Endothelial cell of umbilical vein (primary cell): ENCODE results near the gene CIDEB. TPM values are rescaled to one million over a fixed set of nuclear protein-coding genes. Genes with fewer than 3 reads are reported as not detected.

Experiments
- BruUV-seq: library from RNA; stranded (reverse); fragments of 400-500 nt; replicated peaks from 2 replicates; lab custom pipeline; 2021; lab: Mats Ljungman, UMichigan
- CTCF ChIA-PET: fragments of 300-600, 350-600 bp; sonication (Branson Sonifier 250); formaldehyde crosslinking; loops from one replicate; lab custom pipeline; 2021; ENCODE audit warnings: antibody characterized with exemption, inconsistent platforms; lab: Charles Lee
- POLR2A ChIA-PET: fragments of 300-600, 350-600 bp; sonication (Branson Sonifier 250); formaldehyde crosslinking; loops from one replicate; lab custom pipeline; 2021; ENCODE audit warnings: antibody characterized with exemption, inconsistent platforms; lab: Charles Lee
- DNase-seq: peaks from one replicate; pipeline ENCODE4 v3.0.0-alpha.2; 2011; ENCODE audit warnings: low read depth, low spot score
- FAIRE-seq: peaks from 2 replicates; lab custom pipeline; 2011; peaks lifted over from hg19 to GRCh38; lab: Jason Lieb, UNC
- H2AFZ ChIP-seq: 2 replicates; pipeline ENCODE4 v1.6.0; 2012; ENCODE audit warnings: low read depth, low read length, control low read depth, inconsistent platforms
- H3K27ac ChIP-seq: 2 replicates; pipeline ENCODE4 v1.5.1; 2011; ENCODE audit warnings: low read depth, mild to moderate bottlenecking, control low read depth, low read length, moderate library complexity; ENCODE audit not compliant: insufficient read depth
- H3K27me3 ChIP-seq, 2 experiments: 2 replicates each; pipeline versions ENCODE4 v1.6.0 to v1.6.1; 2011; ENCODE audit warnings: low read length in 2 of 2, mixed read lengths in 1 of 2; ENCODE audit not compliant: control insufficient read depth in 2 of 2, insufficient read depth in 2 of 2
- H3K36me3 ChIP-seq, 2 experiments: 2 replicates in 1 of 2; 3 replicates in 1 of 2; pipeline ENCODE4 v1.5.1; 2011; ENCODE audit warnings: low read length in 2 of 2, mild to moderate bottlenecking in 1 of 2, moderate library complexity in 1 of 2; ENCODE audit not compliant: control insufficient read depth in 2 of 2, insufficient read depth in 2 of 2; ENCODE audit errors: extremely low read depth in 1 of 2
- H3K4me1 ChIP-seq: 3 replicates; pipeline ENCODE4 v1.5.1; 2011; ENCODE audit warnings: mild to moderate bottlenecking, low read length; ENCODE audit not compliant: control insufficient read depth, insufficient read depth; ENCODE audit errors: extremely low read depth
- H3K4me2 ChIP-seq: 2 replicates; pipeline ENCODE4 v1.6.1; 2011; ENCODE audit warnings: low read length, control low read depth, mixed read lengths; ENCODE audit not compliant: insufficient read depth
- H3K4me3 ChIP-seq, 3 experiments: fragments of 200-600 bp in 1 of 3; sonication (generic), shearing (Covaris generic) in 1 of 3; replicated peaks in 1 of 3; 2 replicates each; pipeline ENCODE4 v1.5.1; 2011 to 2016; ENCODE audit warnings: control low read depth in 3 of 3, low read length in 3 of 3, mild to moderate bottlenecking in 2 of 3, inconsistent platforms in 1 of 3, low read depth in 1 of 3, moderate library complexity in 1 of 3; ENCODE audit not compliant: insufficient read depth in 1 of 3
- H3K79me2 ChIP-seq: 2 replicates; pipeline ENCODE4 v1.6.0; 2012; ENCODE audit warnings: low read length, inconsistent platforms; ENCODE audit not compliant: control insufficient read depth, insufficient read depth
- H3K9ac ChIP-seq: replicated peaks from 2 replicates; pipeline ENCODE3; 2011; ENCODE audit warnings: low read length, control low read depth; ENCODE audit not compliant: insufficient read depth; ENCODE audit errors: extremely low read depth
- H3K9me1 ChIP-seq: replicated peaks from 3 replicates; pipeline ENCODE4 v1.6.0; 2011; ENCODE audit warnings: mild to moderate bottlenecking, low read length; ENCODE audit not compliant: control insufficient read depth, insufficient read depth; ENCODE audit errors: extremely low read depth
- H3K9me3 ChIP-seq: replicated peaks from 2 replicates; pipeline ENCODE4 v1.5.1; 2012; ENCODE audit warnings: low read length, inconsistent platforms; ENCODE audit not compliant: control insufficient read depth, insufficient read depth
- H4K20me1 ChIP-seq: replicated peaks from 2 replicates; pipeline ENCODE3; 2011; ENCODE audit warnings: mild to moderate bottlenecking, low read length; ENCODE audit not compliant: control insufficient read depth, insufficient read depth; ENCODE audit errors: extremely low read depth
- CTCF ChIP-seq, 2 donors: IDR thresholded peaks; 1 replicate in 1 of 2; 2 replicates in 1 of 2; pipeline ENCODE4 v1.5.1; 2011; ENCODE audit warnings: low read length in 2 of 2, mild to moderate bottlenecking in 2 of 2, moderate library complexity in 2 of 2, control low read depth in 1 of 2, inconsistent platforms in 1 of 2, low read depth in 1 of 2; ENCODE audit not compliant: insufficient read depth in 1 of 2; ENCODE audit errors: extremely low read depth in 1 of 2
- EZH2 ChIP-seq: IDR thresholded peaks from 2 replicates; pipeline ENCODE4 v1.6.1; 2012; ENCODE audit warnings: borderline replicate concordance, low read depth, mild to moderate bottlenecking, moderate library complexity, low read length, inconsistent platforms; ENCODE audit not compliant: severe bottlenecking
- FOS ChIP-seq: IDR thresholded peaks from 2 replicates; pipeline ENCODE4 v1.6.1; 2011; ENCODE audit warnings: mild to moderate bottlenecking, low read length, moderate library complexity, borderline replicate concordance; ENCODE audit not compliant: insufficient read depth
- GATA2 ChIP-seq: IDR thresholded peaks from 2 replicates; pipeline ENCODE4 v1.7.0; 2011; ENCODE audit warnings: low read depth, mild to moderate bottlenecking, moderate library complexity, mixed read lengths, low read length; ENCODE audit not compliant: insufficient read length, insufficient read depth
- JUN ChIP-seq: IDR thresholded peaks from 2 replicates; pipeline ENCODE4 v1.6.1; 2011; ENCODE audit warnings: borderline replicate concordance, low read depth; ENCODE audit not compliant: insufficient read length, insufficient read depth
- MAX ChIP-seq: IDR thresholded peaks from 2 replicates; pipeline ENCODE4 v1.6.1; 2011; ENCODE audit not compliant: insufficient read depth, insufficient read length
- MYC ChIP-seq: IDR thresholded peaks from one replicate; pipeline ENCODE4 v1.6.1; 2011; ENCODE audit warnings: mild to moderate bottlenecking, low read depth, low read length
- POLR2A ChIP-seq: IDR thresholded peaks from 2 replicates; pipeline ENCODE4 v1.6.1; 2012; ENCODE audit warnings: low read depth, mild to moderate bottlenecking, control low read depth, low read length
- POLR2AphosphoS5 ChIP-seq: IDR thresholded peaks from 2 replicates; pipeline ENCODE4 v1.6.1; 2012; ENCODE audit warnings: low read depth, mild to moderate bottlenecking, control low read depth, low read length, moderate library complexity; ENCODE audit not compliant: insufficient read depth
- dilution Hi-C: fragments of 300-500 bp; cut with MboI; formaldehyde crosslinking; loops from one replicate; pipeline ENCODE4 v1.15.0; 2019; ENCODE audit warnings: low sequenced_read_pairs; ENCODE audit not compliant: extremely low pct_ligation_motif_present
- intact Hi-C: fragments of 100-400 bp; cut with micrococcal nuclease; formaldehyde crosslinking; loops from one replicate; pipeline ENCODE4 v1.10.0; 2022
- polyA plus RNA-seq, 4 experiments: library from polyadenylated mRNA; depleted of rRNA in 3 of 4; stranded (reverse) in 3 of 4; unstranded in 1 of 4; fragments of >200 nt; gene quantifications; 2 replicates each; pipeline versions ENCODE4 v1.2.1 to v1.2.3, GENCODE V29; 2011 to 2012; ENCODE audit warnings: missing spikeins in 1 of 4
- total RNA-seq: library from RNA; stranded (reverse); gene quantifications from 2 replicates; pipeline ENCODE4 v1.2.3, GENCODE V29; 2021

The CIDEB gene
- total and polyA plus RNA-seq, 2 donors (not counting 3 experiments of a cell fraction or from before 2014, with no cell fraction given) = 5.2 to 7.2 TPM

- Histone ChIP-seq H4K20me1 (no peaks in the 10 kb centered on the region), H3K36me3 (peaks cover 0 to 2% of the 10 kb centered on the region in 2 experiments), H3K27me3 (no peaks in the 10 kb centered on the region), H3K9ac (no peak overlapping the region), H3K79me2 (no peaks in the 10 kb centered on the region), H3K9me1 (no peaks in the 10 kb centered on the region), H3K27ac (no peak overlapping the region), H3K4me1 (no peaks in the 10 kb centered on the region), H3K4me3 (no peak overlapping the region), H2AFZ (no peak overlapping the region), H3K9me3 (no peaks in the 10 kb centered on the region), H3K4me2 (no peak overlapping the region)
- no peak for TF ChIP-seq MYC
- no peak for TF ChIP-seq POLR2A
- no peak for TF ChIP-seq GATA2
- TF ChIP-seq MAX = no peak
- TF ChIP-seq JUN = no peak
- TF ChIP-seq FOS = no peak
- TF ChIP-seq CTCF (IDR thresholded peaks at IDR 0.05; ENCODE audit: extremely low read depth in 1 of 2, insufficient read depth in 1 of 2, low read depth in 1 of 2, low read length in 2 of 2) = no peak
- TF ChIP-seq POLR2AphosphoS5 = no peak
- no peak for TF ChIP-seq EZH2
- BruUV-seq = no TSS peak
- dilution Hi-C loops = no loop called here
- ChIA-PET CTCF (interaction anchor here (1.3 kb wide), 1 partner anchor 10 kb away, joined by 5 read pairs; the partner anchor contains the start of gene RABGGTA), POLR2A (no interaction called here)
- FAIRE-seq = no peak
- no peak for DNase-seq
- intact Hi-C loops = no loop called here
Observed at GRCh38 chr14:24261256-24261968, 46.4 kb downstream of the CIDEB start.
